Tongue (tissue), 2 donors: ENCODE data around the gene AFMID. TPM values are rescaled to one million over a fixed set of nuclear protein-coding genes. Genes with fewer than 3 reads are reported as not detected.

Source experiments
- DNase-seq: peaks from one replicate; pipeline ENCODE4 v3.0.0-alpha.2; 2015
- total RNA-seq: library from RNA; depleted of rRNA; stranded (reverse); fragments of >200 nt; gene quantifications from one replicate; pipeline ENCODE4 v1.2.3, GENCODE V29; 2014

Gene AFMID
- total RNA-seq, 1 donor from 2014 or later, result 16.6 TPM

- DNase-seq, result peak; percentile 53
Measured at GRCh38 chr17:78180083-78180482, 7.1 kb upstream of the AFMID start.

GRCh38 chr17:78180508-78180907 is 6.7 kb upstream of the AFMID start:
- peak; percentile 45 for DNase-seq

GRCh38 chr17:78182504-78182903 is 4.7 kb upstream of the AFMID start:
- no peak for DNase-seq

- no peak for DNase-seq
Measured at GRCh38 chr17:78183916-78184315, 3.2 kb upstream of the AFMID start.

GRCh38 chr17:78184351-78184750 is 2.8 kb upstream of the AFMID start:
- peak; percentile 80 for DNase-seq

GRCh38 chr17:78184868-78185267 is 2.3 kb upstream of the AFMID start:
- DNase-seq, result no peak

GRCh38 chr17:78185981-78186691 is 1.0 kb upstream of the AFMID start:
- DNase-seq, result peak; percentile 77

- no peak for DNase-seq
Measured at GRCh38 chr17:78196716-78197115, 9.6 kb downstream of the AFMID start.

- no peak for DNase-seq
Measured at GRCh38 chr17:78197147-78197832, 10.1 kb downstream of the AFMID start.

- no peak for DNase-seq
Measured at GRCh38 chr17:78200451-78200850, 13.3 kb downstream of the AFMID start.

GRCh38 chr17:78202666-78203065 is 15.5 kb downstream of the AFMID start:
- DNase-seq, result no peak

- no peak for DNase-seq
Measured at GRCh38 chr17:78204387-78205123, 17.4 kb downstream of the AFMID start.

GRCh38 chr17:78205124-78205775 is 18.1 kb downstream of the AFMID start:
- no peak for DNase-seq

GRCh38 chr17:78206298-78206697 is 19.1 kb downstream of the AFMID start:
- no peak for DNase-seq

- no peak for DNase-seq
Measured at GRCh38 chr17:78208486-78208885, 21.3 kb downstream of the AFMID start.

GRCh38 chr17:78210111-78210510 is 22.9 kb downstream of the AFMID start:
- no peak for DNase-seq

GRCh38 chr17:78211032-78211431 is 23.9 kb downstream of the AFMID start:
- DNase-seq, result no peak

GRCh38 chr17:78214016-78214705 is 27.0 kb downstream of the AFMID start, which contains the start of gene BIRC5:
TSS of gene BIRC5 (plus strand) at chr17:78214253. CDS start at chr17:78214317, 64 bp downstream.
- DNase-seq, result peak; percentile 95

GRCh38 chr17:78214706-78215061 is 27.5 kb downstream of the AFMID start:
- DNase-seq, result no peak

- no peak for DNase-seq
Measured at GRCh38 chr17:78219396-78220150, 32.4 kb downstream of the AFMID start.

- DNase-seq, result no peak
Measured at GRCh38 chr17:78223061-78223460, 35.9 kb downstream of the AFMID start.
